ENCODE results near the gene KIF16B.

The KIF16B gene

DNA sequence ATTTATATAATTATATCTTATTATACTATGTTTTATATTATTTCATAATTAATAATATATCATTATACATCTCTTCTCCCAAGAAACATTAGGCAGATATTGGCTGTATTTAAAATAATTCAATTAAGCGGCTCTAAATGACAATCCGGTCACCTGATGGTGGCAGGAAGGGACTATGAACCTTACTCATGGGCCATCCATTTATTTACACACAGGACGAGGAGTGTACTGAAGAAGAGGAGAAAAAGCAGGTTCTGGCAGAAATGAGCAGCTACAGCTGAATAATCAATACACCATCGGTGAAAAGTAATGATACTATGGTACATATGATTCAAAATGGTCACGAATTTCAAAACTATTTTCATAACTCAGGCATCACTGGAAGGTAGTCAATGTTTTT is 277.7 kb downstream of the KIF16B start:
- TF ChIP-seq, protein P1, sequence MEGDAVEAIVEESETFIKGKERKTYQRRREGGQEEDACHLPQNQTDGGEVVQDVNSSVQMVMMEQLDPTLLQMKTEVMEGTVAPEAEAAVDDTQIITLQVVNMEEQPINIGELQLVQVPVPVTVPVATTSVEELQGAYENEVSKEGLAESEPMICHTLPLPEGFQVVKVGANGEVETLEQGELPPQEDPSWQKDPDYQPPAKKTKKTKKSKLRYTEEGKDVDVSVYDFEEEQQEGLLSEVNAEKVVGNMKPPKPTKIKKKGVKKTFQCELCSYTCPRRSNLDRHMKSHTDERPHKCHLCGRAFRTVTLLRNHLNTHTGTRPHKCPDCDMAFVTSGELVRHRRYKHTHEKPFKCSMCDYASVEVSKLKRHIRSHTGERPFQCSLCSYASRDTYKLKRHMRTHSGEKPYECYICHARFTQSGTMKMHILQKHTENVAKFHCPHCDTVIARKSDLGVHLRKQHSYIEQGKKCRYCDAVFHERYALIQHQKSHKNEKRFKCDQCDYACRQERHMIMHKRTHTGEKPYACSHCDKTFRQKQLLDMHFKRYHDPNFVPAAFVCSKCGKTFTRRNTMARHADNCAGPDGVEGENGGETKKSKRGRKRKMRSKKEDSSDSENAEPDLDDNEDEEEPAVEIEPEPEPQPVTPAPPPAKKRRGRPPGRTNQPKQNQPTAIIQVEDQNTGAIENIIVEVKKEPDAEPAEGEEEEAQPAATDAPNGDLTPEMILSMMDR (IDR thresholded peaks at IDR 0.05; ENCODE audit: control insufficient read depth, insufficient read depth, low read depth, low read length, missing control alignments): no peak
- no peak overlapping the region for H3K4me3 ChIP-seq (ENCODE audit: control insufficient read depth, low read depth, low read length)
- DNase-seq (ENCODE audit: low read depth): no peak

DNA sequence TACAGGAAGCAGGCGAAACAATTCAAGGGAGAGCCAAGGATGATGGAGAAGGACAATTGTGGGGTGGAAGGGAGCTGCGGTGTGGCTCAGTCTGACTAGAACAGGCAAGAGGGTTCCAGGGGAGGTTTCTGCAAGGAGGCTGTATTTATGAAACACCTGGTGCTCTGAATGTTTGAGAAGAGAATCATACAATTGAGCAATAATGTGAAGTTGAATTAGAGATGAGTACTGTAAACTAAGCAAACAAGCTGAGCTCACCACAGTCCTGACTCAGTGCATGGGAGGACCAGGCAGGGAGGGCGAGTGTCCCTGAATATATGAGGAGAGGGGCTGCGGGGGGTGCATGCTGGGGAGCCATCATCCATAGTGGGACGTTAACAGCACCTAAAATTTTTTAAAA is 279.7 kb downstream of the KIF16B start:
- no peak for DNase-seq (ENCODE audit: low read depth)
- no peak overlapping the region for H3K4me3 ChIP-seq (ENCODE audit: control insufficient read depth, low read depth, low read length)
- TF ChIP-seq, protein P1 (IDR thresholded peaks at IDR 0.05; ENCODE audit: control insufficient read depth, insufficient read depth, low read depth, low read length, missing control alignments): no peak

DNA sequence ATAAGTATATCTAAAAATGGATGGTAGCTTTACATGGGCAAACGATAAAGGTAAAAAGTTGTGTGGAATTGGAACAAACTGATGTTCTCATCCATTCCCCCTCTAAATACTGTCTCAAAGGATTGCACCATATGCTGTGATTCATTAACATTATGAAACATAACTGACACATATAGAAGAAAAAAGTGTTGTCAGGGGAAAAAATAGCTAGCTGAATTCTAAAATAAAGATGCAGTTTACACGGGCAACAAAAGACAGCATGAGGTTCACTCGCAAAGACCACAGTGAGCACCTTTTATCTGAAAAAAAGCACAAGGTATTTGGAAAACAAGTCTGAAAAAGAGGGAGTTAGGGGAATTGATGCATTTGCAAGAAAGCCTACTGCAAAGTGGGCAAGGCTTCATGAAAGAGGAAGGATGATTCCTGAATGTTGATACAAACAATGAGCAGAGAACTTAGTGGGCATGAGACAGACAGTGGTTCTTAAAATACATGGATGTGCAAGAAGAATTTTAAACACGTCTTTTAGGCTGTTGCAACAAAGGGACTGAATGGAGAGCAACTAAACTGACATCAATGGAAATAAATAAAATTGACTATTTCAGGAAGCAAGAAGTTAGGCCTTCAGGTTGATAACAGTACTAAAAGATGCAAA is 280.9 kb downstream of the KIF16B start:
- TF ChIP-seq, protein P1 (IDR thresholded peaks at IDR 0.05; ENCODE audit: control insufficient read depth, insufficient read depth, low read depth, low read length, missing control alignments): no peak
- H3K4me3 ChIP-seq (ENCODE audit: control insufficient read depth, low read depth, low read length): no peak overlapping the region
- no peak for DNase-seq (ENCODE audit: low read depth)

DNA sequence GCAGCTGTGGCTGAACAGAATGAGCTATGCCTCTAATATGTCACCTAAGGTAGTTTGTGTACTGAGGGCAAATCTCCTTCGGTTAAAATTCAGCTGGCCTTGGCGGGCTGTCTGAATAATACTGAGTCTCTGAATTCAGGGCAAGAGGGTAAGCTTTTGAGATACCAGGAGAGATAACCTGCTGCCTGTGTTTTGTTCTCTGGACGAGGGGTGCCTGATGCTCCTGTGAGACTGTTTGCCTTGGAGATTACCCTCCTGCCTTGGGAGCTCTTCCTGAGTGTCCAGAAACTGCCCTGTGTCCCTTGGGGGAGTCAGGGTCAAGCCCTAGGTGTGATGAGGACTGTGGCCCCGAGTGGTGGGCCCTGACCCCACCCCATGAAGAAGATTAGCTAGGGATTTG is 282.9 kb downstream of the KIF16B start:
- H3K4me3 ChIP-seq (ENCODE audit: control insufficient read depth, low read depth, low read length): no peak overlapping the region
- DNase-seq (ENCODE audit: low read depth): no peak
- TF ChIP-seq, protein P1 (IDR thresholded peaks at IDR 0.05; ENCODE audit: control insufficient read depth, insufficient read depth, low read depth, low read length, missing control alignments): no peak

DNA sequence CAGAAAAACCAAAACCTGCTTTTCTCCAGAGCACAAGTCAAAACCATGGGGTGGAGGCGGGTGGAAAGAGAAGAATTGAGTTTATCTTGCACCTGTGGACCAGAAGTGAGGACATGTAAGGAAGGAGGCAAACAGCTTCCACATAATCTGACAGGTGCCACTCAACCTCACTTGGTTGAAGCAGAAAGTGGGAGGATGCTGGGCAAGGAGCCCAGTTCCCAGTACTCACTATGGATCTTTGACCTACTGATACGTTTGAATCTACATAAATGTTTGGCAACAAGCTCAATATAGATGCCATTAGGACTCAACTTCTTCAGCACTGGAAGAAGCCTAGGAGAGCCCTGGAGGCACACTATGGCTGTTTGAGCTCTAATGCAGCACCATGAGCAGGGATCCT is 285.5 kb downstream of the KIF16B start:
- no peak overlapping the region for H3K4me3 ChIP-seq (ENCODE audit: control insufficient read depth, low read depth, low read length)
- TF ChIP-seq, protein P1 (IDR thresholded peaks at IDR 0.05; ENCODE audit: control insufficient read depth, insufficient read depth, low read depth, low read length, missing control alignments): no peak
- DNase-seq (ENCODE audit: low read depth): no peak

DNA sequence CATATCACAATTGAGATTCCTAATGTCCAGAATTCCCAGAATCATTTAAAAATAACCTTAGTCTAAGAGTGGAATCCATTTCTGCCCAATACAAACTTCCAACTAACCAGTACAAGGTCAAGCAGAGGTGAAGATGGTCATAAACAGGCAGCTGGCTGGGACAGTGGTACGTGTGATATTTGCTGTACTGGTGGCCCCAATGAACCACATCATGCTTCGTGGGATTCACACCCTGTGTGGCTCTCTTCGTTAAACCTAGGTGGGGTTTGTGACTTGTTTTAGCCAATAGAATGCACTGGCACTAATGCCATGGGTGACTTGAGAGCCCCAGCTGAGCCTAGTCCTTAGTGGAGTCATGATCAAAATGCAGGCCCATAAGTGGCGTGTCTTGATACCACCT is 286.6 kb downstream of the KIF16B start:
- no peak overlapping the region for H3K4me3 ChIP-seq (ENCODE audit: control insufficient read depth, low read depth, low read length)
- TF ChIP-seq, protein P1 (IDR thresholded peaks at IDR 0.05; ENCODE audit: control insufficient read depth, insufficient read depth, low read depth, low read length, missing control alignments): no peak
- DNase-seq (ENCODE audit: low read depth): no peak

All from AG09309 (cell line).